ENCODE data around the gene B9D1. TPM values are rescaled to one million over a fixed set of nuclear protein-coding genes. Genes with fewer than 3 reads are reported as not detected.
"Not testable (repeated sequence)": the region's sequence is repeated elsewhere in the genome, so short reads cannot be mapped to it uniquely, and the experiment has no call there.

B9D1 gene
- total RNA-seq, 1 experiment from 2014 or later: 50.5 TPM

DNA sequence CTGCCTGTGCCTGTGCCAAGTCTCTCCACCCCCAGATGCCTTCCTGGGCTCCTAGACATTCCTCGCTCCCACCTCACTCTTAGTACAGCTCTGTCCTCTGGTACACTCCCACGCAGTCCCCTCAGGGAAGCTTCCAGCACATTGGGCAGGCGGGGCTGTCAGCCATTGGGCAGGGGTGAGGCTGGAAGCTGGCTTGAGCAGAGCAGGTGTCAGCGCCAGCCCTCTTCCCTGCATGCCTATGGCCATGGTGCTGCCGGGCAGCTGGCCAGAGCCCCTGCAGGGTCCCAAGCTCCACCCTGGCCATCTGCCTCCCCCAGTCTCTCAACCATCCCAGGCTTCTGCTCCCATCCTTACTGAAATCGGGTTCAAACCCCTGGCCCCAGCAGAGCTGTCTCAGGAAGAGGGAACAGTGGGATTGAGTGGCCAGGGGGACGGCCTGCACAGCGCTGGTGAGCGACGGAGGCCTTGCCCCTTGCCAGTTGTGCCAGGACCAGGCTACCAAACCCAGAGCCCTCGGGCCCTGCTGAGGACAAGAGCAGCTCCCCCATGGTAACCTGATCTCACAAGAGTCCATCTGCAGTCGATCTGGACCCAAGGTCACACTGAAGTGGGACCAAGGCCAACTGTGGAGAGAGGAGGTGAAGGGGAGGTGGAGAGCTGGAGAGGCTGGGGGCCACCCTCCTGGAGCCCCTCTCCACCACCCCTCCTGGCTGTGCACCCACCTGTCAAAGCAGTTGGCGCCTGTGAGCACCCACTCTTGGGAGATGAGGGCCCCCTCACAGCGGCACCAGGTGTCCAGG lies 2.4 kb upstream of the B9D1 start:
- in situ Hi-C loops (cut with HindIII; ENCODE audit: low sequenced_read_pairs): loop anchor here (5.0 kb wide), 1 partner anchor 92 kb away; no protein-coding TSS in a partner anchor
- DNase-seq (ENCODE audit: low spot score): peak; percentile 93

- in situ Hi-C loops (cut with HindIII; ENCODE audit: low sequenced_read_pairs): loop anchor here (5.0 kb wide), 1 partner anchor 94 kb away; no protein-coding TSS in a partner anchor
- DNase-seq (ENCODE audit: low spot score): peak; percentile 13
Observed at GRCh38 chr17:19363460-19364035, 1.0 kb upstream of the B9D1 start.

- in situ Hi-C loops (cut with HindIII; ENCODE audit: low sequenced_read_pairs): loop anchor here (5.0 kb wide), 1 partner anchor 94 kb away; no protein-coding TSS in a partner anchor
- no peak for DNase-seq (ENCODE audit: low spot score)
Observed at GRCh38 chr17:19363114-19363438, 553 bp upstream of the B9D1 start.

DNA sequence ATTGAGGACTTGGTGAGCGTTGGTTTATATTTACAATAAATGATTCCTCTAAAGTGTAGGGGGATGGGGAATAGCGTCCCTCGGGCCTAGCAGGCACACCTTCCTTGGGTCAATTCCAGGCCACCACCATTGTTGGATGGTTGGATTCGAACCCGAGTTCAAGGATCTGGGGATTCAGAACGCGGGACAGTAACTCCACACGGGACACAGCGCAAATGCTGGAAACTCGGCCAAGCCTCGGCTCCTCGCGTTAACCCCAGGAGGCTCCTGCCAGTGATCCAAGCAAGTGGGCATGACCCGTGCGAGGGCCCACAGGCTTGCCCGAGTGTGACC lies 613 bp downstream of the B9D1 start:
- in situ Hi-C loops (cut with HindIII; ENCODE audit: low sequenced_read_pairs): loop anchor here (5.0 kb wide), 1 partner anchor 95 kb away; no protein-coding TSS in a partner anchor
- DNase-seq (ENCODE audit: low spot score): no peak

DNA sequence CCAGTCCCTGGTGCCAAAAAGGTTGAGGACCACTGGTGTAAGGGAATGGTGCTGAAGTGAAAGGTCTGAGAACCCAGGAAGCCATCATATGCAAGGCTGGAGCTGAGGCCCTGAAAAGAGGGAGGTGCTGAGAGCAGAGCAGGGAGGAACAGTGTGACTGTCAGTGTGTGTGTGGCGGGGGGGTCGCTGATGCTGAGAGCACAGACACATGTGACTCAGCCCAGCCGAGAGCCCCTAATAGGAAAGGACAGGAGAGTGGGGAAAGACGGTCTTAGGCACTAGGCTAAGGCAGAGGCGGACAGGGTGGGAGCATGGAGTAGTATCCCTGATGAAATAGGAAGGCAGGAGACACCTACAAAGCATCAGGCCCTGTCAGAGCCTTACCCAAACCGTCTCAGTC lies 1.2 kb downstream of the B9D1 start:
- in situ Hi-C loops (cut with HindIII; ENCODE audit: low sequenced_read_pairs): loop anchor here (5.0 kb wide), 1 partner anchor 96 kb away; no protein-coding TSS in a partner anchor
- no peak for DNase-seq (ENCODE audit: low spot score)

DNA sequence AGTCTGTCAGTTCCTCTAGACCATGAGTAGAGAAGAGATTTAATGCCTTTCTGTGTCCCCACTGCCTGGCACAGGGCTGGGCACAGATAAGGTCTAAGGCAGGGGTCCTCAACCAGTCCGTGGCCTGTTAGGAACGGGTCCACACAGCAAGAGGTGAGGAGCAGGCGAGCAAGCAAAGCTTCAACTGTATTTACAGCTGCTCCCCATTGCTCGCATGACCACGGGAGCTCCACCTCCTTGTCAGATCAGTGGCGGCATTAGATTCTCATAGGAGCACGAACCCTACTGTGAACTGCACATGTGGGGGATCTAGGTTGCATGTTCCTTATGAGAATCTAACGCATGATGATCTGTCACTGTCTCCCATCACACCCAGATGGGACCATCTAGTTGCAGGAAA lies 1.8 kb downstream of the B9D1 start:
- no peak for DNase-seq (ENCODE audit: low spot score)
- in situ Hi-C loops (cut with HindIII; ENCODE audit: low sequenced_read_pairs): loop anchor here (5.0 kb wide), 1 partner anchor 97 kb away; no protein-coding TSS in a partner anchor

GRCh38 chr17:19359856-19360255 lies 2.7 kb downstream of the B9D1 start:
- DNase-seq (ENCODE audit: low spot score): no peak
- in situ Hi-C loops (cut with HindIII; ENCODE audit: low sequenced_read_pairs): loop anchor here (5.0 kb wide), 1 partner anchor 97 kb away; no protein-coding TSS in a partner anchor

GRCh38 chr17:19359151-19359550 lies 3.4 kb downstream of the B9D1 start:
- in situ Hi-C loops (cut with HindIII; ENCODE audit: low sequenced_read_pairs): no loop called here
- no peak for DNase-seq (ENCODE audit: low spot score)

DNA sequence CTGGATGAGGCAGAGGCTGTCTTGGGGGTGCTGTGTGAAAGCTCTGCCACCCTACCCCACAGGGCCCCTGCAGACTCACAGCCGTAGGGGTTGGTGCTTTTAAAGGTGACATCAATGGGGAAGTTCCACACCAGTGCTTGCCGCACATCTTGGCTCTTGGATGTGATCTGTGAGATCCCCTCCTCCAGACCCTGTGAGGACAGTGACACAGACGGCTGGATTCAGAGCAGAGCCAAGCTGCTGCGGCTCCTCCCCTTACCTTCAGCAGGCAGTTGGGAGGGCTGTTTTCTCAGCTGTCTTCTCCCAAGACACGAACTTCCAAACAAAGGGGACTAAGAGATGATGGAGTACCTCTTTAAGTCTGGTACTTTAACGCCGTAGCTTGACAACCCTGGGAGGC lies 4.8 kb downstream of the B9D1 start:
- no peak for DNase-seq (ENCODE audit: low spot score)
- in situ Hi-C loops (cut with HindIII; ENCODE audit: low sequenced_read_pairs): no loop called here

- in situ Hi-C loops (cut with HindIII; ENCODE audit: low sequenced_read_pairs): no loop called here
- DNase-seq (ENCODE audit: low spot score): no peak
Observed at GRCh38 chr17:19357351-19357750, 5.2 kb downstream of the B9D1 start.

- no peak for DNase-seq (ENCODE audit: low spot score)
- in situ Hi-C loops (cut with HindIII; ENCODE audit: low sequenced_read_pairs): no loop called here
Observed at GRCh38 chr17:19354748-19355147, 7.8 kb downstream of the B9D1 start.

GRCh38 chr17:19353401-19353800 lies 9.1 kb downstream of the B9D1 start:
- in situ Hi-C loops (cut with HindIII; ENCODE audit: low sequenced_read_pairs); DNase-seq (ENCODE audit: low spot score): not testable (repeated sequence)

DNA sequence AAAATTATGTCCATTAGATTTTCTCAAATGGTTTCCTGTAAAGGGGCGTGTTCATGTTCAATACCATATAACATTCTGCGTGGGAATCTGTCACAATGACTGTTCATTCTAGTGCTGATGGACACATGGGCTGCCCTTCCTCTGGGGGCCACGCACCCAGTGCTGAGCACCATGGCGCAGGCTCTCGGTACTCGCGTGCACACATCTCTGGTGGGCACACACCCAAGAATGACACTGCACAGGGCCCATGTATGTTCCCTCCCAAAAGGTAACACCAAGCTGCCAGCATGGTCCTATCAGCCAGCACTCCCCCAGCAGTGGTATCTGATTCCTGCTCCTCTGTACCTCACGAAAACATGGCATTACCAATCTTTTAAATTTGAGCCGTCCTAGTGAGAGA lies 13.7 kb downstream of the B9D1 start:
- no peak for DNase-seq (ENCODE audit: low spot score)
- in situ Hi-C loops (cut with HindIII; ENCODE audit: low sequenced_read_pairs): no loop called here

DNA sequence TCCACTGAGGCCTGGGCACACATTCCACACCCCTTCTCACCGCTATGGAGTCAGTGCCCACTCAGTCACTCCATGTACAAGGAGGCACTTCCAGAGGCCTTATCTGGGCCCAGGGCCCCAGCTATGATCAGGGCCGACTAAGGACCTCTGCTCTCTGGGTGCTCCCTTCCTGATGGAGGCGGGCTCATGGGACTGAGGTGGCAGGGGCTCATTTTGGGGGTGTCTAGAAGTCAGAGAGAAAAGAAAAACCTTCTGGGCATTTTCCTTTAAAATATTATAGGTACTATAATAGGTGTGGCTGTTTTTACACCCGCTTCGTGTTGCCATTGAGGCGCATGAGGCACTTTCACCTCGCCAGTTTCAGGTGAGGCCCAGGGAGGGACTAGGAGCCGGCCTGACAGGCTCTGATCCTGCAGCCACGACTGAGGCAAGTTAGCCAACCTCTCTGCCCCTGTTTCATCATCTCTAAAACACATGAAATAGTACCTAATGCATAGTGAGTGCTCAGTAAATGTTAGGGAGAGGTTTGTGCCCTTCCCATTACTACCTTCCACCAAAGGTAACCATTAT lies 14.4 kb downstream of the B9D1 start:
- no peak for DNase-seq (ENCODE audit: low spot score)
- in situ Hi-C loops (cut with HindIII; ENCODE audit: low sequenced_read_pairs): no loop called here

- DNase-seq (ENCODE audit: low spot score): no peak
- in situ Hi-C loops (cut with HindIII; ENCODE audit: low sequenced_read_pairs): no loop called here
Observed at GRCh38 chr17:19347323-19348080, 15.0 kb downstream of the B9D1 start.

DNA sequence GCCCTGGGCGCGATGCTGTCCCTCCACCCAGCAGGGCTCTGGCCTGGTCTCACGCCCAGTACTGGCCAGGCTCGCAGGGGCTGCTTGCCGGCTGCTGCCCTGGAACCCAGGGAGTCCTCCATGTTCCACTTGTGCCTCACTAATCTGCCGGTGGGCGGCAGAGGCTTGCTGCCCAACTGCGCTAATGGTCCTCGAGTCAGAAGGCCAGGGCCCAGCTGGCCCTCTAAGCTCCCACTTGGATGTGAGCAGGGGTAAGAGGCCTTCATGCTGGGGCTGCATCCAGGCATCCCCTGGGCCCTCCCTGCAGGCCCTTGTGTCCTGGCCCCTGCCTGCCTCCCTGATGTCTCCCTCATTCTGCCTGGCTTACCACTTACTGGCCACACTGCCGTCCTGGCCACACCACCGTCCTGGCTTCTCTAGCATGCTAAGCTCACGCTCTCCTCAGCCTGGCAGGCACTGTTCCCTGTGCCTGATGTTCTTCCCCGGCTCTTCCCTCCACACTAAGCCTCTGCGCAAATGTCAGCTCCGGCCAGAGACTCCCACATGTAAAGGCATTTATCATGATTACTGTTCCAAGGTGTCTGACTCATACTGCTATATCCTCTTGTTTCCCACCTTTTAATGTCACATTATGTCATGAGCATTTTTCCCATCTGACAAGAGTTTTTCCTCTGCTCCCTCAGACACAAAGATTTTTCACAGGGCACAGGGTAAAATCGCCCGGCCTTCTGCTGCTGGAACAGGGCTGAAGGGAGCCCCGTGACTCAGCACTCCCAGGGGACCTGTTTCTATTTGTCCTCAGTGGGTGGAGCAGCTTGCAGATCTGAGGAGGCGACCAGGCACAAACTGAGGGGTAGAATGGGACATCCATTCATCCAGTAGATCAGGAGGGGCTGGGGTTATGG lies 15.9 kb downstream of the B9D1 start:
- DNase-seq (ENCODE audit: low spot score): peak; percentile 71
- in situ Hi-C loops (cut with HindIII; ENCODE audit: low sequenced_read_pairs): no loop called here

DNA sequence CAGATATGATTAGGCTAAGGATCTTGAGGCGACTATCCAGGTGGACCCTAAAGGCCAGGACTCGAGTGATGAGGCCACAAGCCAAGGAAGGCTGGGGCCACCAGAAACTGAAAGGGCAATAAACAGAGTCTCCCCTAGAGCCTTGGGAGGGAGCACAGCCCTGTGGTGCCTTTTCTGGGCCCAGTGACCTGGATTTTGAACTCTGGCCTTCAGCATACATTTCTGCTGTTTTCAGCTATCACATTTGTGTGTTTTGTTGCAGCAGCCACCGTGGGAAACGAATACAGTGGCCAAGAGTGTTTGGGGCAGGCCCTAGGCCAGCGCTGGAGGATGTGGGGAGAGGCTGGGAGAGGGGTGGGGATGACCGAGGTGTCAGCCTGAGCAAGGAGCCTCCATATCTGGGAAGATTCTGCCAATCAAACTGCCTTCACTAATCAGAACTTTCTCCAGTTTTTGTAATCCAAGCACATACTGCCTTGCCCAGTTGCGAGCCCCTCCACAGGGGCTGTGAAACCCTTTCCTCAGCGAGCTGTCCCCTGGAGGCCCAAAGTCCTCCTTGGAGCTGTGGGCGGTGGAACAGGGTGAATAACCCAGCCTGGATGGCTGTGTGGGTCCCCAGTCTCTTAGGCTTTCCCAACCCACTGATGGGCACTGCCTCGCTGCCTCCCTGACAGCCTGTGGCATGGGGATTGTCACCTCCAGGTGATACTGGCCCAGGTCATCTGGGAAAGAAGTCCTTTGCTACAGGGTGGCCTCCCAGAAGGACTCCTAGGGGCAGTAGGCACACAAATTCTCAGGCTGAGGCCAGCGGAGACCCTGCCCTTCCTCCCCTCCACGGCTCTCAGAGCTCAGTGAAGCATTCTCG lies 16.8 kb downstream of the B9D1 start:
- in situ Hi-C loops (cut with HindIII; ENCODE audit: low sequenced_read_pairs): no loop called here
- DNase-seq (ENCODE audit: low spot score): no peak

DNA sequence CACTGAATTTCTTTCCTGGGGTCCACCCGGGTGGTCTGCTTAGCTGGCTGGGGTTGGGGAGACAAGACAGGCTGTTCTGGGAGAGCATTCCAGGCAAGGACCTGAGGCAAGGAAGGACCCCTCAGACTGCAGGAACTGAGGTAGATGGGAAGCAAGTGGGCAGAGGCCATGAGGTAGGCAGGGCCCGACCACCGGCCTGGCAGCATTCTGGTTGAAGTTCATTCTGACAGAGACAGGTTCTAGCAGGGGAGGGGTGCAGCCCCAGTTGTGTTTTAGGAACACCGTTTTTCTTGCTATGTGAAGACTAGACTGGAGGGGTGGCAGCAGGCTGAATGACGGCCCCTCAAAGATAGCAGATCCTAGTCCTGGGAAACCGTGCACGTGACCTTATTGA lies 17.5 kb downstream of the B9D1 start:
- no peak for DNase-seq (ENCODE audit: low spot score)
- in situ Hi-C loops (cut with HindIII; ENCODE audit: low sequenced_read_pairs): no loop called here

All from G401 (cell line).